Measurements from ENCODE around the gene DAP. TPM values are rescaled to one million over a fixed set of nuclear protein-coding genes. Genes with fewer than 3 reads are reported as not detected.
"Not testable (repeated sequence)": the region's sequence is repeated elsewhere in the genome, so short reads cannot be mapped to it uniquely, and the experiment has no call there.

Gene DAP
- total and polyA plus RNA-seq, 8 donors, result 68.3 to 183 (median 132) TPM

- ATAC-seq (no peak), DNase-seq (no peak), FAIRE-seq (no peak)
- H3K4me3 ChIP-seq, result no peak overlapping the region
- no peaks in the 10 kb centered on the region for H3K36me3 ChIP-seq
- no peak overlapping the region for H3K27ac ChIP-seq
- intact Hi-C loops (cut with DNase I), result no loop called here
- TF ChIP-seq, protein P1, sequence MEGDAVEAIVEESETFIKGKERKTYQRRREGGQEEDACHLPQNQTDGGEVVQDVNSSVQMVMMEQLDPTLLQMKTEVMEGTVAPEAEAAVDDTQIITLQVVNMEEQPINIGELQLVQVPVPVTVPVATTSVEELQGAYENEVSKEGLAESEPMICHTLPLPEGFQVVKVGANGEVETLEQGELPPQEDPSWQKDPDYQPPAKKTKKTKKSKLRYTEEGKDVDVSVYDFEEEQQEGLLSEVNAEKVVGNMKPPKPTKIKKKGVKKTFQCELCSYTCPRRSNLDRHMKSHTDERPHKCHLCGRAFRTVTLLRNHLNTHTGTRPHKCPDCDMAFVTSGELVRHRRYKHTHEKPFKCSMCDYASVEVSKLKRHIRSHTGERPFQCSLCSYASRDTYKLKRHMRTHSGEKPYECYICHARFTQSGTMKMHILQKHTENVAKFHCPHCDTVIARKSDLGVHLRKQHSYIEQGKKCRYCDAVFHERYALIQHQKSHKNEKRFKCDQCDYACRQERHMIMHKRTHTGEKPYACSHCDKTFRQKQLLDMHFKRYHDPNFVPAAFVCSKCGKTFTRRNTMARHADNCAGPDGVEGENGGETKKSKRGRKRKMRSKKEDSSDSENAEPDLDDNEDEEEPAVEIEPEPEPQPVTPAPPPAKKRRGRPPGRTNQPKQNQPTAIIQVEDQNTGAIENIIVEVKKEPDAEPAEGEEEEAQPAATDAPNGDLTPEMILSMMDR (IDR thresholded peaks at IDR 0.05), result no peak
- H3K27me3 ChIP-seq, result no peaks in the 10 kb centered on the region
- H3K9me3 ChIP-seq, result no peaks in the 10 kb centered on the region
- peaks cover 0 to 9% (median 3%) of the 10 kb centered on the region in 3 donors for H3K4me1 ChIP-seq
- 77 to 90% methylated on average over 6 of the region's 6 CpGs for WGBS, 2 donors
These were observed 93.5 kb downstream of the DAP start for GRCh38 chr5:10667431-10668057.

DNA sequence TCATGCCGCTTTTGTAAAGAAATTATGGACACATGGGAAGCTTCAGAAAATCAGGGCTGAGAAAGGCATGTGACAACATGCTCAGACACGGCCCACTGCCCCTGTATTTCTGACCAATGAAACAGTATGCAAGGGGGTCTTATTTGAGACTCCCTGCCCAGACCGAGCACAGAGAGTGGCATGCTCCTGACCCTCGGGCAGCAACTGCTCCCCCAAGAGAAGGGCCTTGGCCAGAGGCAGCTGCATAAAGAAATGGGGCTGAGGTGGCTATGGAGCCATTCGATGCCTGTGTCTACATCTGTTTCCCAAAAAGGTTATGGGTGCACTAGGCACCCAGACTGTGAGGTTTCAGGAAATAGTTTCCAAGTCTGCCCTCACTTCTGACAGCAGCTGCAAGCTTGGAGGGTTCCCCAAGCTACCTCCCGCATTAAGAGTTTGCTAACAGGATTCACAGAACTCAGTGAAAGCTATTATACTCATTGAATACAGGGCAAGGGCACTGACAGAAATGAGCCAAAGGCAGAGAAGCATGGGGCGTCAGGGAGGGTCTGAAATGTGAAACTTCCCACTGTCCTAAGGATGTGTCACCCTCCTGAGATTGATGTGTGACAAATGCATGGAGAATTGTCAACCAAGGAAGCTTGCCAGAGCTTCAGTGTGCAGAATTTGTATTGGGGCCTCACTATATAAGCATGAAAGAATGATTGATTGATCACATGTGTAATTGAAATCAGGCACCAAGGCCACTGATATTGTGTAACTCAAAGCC, 94.3 kb downstream of the DAP start:
- no peaks in the 10 kb centered on the region for H3K36me3 ChIP-seq

GRCh38 chr5:10665799-10666198, 95.2 kb downstream of the DAP start:
- WGBS, 2 donors, result 90 to 93% methylated on average over 9 of the region's 9 CpGs
- H3K4me1 ChIP-seq, result peaks cover 0 to 6% (median 3%) of the 10 kb centered on the region in 3 donors
- no peak for FAIRE-seq

More for the DNA sequence above, 94.3 kb downstream of the DAP start:
- ATAC-seq, result no peak
- FAIRE-seq, result no peak
- TF ChIP-seq, protein P1 (IDR thresholded peaks at IDR 0.05), result no peak
- intact Hi-C loops (cut with DNase I), result no loop called here
- WGBS, 2 donors, result 88 to 90% methylated on average over 7 of the region's 7 CpGs
- DNase-seq, result no peak
- H3K27ac ChIP-seq, result no peak overlapping the region
- no peaks in the 10 kb centered on the region for H3K27me3 ChIP-seq
- no peaks in the 10 kb centered on the region for H3K9me3 ChIP-seq
- H3K4me3 ChIP-seq, result no peak overlapping the region
- H3K4me1 ChIP-seq, result peaks cover 0 to 6% (median 3%) of the 10 kb centered on the region in 3 donors

GRCh38 chr5:10664180-10664769, 96.8 kb downstream of the DAP start:
- H3K4me1 ChIP-seq; H3K36me3 ChIP-seq; H3K4me3 ChIP-seq; FAIRE-seq; intact Hi-C loops (cut with DNase I); H3K27me3 ChIP-seq; H3K9me3 ChIP-seq; DNase-seq: not testable (repeated sequence)
- WGBS, 2 donors, result 73% methylated on average over 6 of the region's 6 CpGs
- peak overlapping the region in 2 of 4 donors; percentile 19 to 72 for H3K27ac ChIP-seq
- peak in 3 of 4 donors; percentile 9 to 23 (median 19) for ATAC-seq

More at GRCh38 chr5:10665799-10666198, 95.2 kb downstream of the DAP start:
- intact Hi-C loops (cut with DNase I), result no loop called here
- Histone ChIP-seq H3K27me3 (no peaks in the 10 kb centered on the region), H3K4me3 (no peak overlapping the region), H3K36me3 (no peaks in the 10 kb centered on the region), H3K27ac (no peak overlapping the region), H3K9me3 (no peaks in the 10 kb centered on the region)
- ATAC-seq (no peak), DNase-seq (no peak)
- TF ChIP-seq, protein P1 (IDR thresholded peaks at IDR 0.05), result no peak

DNA sequence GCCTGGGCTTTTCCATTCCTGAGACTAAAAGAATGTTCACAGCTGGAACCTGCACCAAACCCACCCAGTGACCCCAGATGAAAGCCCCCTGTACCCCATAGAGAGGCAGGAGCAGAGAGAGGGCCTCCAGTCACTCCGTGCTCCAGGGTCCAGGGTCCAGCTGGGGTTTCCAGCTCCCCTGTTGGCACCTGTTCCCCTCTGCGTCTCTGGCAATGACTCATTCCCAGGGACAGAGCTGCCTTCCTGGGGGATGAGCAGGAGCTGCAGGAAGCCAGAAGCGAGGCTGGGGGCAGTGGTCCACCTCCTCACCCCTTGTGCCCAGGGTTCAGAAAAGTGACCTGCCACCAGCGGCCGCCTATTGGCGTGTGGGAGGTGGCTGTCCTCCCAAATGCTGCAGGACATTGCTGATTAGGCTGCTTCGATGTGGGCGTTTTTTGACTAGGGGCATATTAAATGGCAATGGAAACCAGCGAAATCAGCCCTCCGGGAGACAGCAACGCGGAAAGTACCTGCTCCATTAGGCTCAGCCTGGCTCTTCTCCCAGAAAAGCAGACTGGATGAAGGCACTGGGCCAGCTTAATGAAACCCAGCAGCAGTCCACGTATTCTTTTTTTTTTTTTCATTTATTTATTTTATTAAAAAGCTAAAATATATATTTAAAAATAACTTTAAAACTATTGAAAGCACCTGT, 97.4 kb downstream of the DAP start:
- Histone ChIP-seq H3K27ac (peak overlapping the region in 3 of 4 donors; percentile 46 to 72 (median 68)), H3K4me1 (peaks cover 0 to 6% (median 3%) of the 10 kb centered on the region in 3 donors), H3K9me3 (no peaks in the 10 kb centered on the region), H3K4me3 (no peak overlapping the region), H3K36me3 (no peaks in the 10 kb centered on the region), H3K27me3 (no peaks in the 10 kb centered on the region)
- no peak for FAIRE-seq
- WGBS, 2 donors, result 18 to 24% methylated on average over 13 of the region's 13 CpGs
- TF ChIP-seq, protein P1 (IDR thresholded peaks at IDR 0.05), result no peak
- DNase-seq, result peak in 4 of 6 donors; percentile 53 to 63 (median 58)
- ATAC-seq, result peak; percentile 72 to 92 (median 88)
- intact Hi-C loops (cut with DNase I), result no loop called here

Data from pancreas (tissue), 10 donors.